Activated CD4-positive, alpha-beta T cell treated with anti-CD3 and anti-CD28 coated beads for 24 hours (primary cell): ENCODE results near the gene OCA2.

Source experiments
- DNase-seq, 2 donors: peaks; one replicate each; pipeline ENCODE4 v3.0.0-alpha.2; 2020; ENCODE audit warnings: low read depth in 2 of 2

The OCA2 gene

DNA sequence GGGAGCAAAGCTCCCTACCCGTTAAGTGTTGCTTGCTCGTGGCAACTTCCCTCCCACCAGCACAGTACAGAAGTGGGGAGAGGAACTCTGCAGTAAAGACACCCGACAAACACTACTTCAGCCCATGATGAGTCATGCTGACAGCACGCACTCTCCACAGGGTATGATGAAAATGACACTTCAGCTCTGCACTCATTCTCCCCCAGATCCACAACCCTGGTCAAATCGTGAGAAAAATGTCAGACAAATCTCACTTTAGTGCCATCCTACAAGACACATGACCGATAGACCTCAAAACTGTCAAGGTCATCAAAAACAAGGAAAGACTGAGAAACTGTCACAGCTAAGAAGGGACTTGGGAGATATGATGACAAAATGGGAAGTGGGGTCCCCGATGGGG, 278.9 kb downstream of the OCA2 start:
- DNase-seq = no peak

DNA sequence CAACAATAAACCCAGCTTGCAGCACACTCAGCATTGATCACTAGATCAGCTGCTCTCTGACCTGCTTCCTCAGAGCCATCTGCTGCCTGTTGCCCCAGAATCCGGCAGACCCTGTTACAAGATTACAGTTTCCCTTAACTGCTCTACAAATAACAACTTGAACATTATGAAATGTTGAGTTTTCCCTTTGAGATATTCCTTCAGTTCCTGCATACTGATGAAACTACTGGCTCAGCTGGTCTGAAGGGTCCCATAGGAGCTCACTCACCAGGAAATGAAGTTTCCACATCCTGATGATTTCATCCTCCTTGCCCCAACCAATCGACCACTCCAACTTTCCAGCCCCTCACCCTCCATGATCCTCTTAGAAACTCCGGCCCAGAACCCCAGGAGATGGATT, 281.9 kb downstream of the OCA2 start:
- no peak for DNase-seq

DNA sequence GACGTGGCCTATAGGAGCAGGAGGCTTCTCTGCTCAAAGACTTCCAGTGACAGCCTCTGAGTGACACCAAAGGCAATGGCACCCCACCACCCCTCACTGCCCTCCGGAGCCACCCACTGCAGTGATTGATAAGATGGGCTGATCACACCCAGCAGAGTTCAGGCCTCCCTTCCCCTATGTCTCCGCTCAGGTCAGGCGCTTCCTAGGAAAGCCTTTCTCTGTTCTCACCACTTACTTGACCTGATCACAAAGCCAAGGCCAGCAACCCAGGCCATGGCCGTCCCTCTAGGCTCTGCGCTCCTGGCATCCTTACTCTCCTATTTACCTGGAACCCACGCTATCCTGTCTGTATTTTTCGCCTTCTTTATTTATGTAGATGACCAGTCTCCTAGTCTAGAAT, 282.3 kb downstream of the OCA2 start:
- DNase-seq = no peak

DNA sequence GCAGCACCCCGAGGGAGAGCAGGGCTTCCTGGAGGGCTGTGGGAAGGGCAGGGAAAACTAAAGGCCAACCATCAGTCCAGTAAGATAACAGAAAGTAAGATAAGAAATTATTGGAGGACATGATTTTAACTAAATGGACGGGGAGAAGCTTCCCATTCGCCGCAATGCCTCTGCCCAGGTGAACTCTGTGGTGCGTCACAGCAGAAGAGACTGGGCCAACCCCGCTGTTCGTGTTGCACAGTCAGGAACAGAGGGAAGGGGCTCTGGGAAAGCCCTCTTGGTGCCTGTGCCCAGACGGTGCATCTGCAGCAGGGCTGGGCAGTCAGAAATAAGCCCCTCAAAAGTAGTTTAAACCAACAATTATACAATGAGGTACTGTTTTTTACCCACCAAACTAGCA, 284.1 kb downstream of the OCA2 start:
- no peak for DNase-seq

DNA sequence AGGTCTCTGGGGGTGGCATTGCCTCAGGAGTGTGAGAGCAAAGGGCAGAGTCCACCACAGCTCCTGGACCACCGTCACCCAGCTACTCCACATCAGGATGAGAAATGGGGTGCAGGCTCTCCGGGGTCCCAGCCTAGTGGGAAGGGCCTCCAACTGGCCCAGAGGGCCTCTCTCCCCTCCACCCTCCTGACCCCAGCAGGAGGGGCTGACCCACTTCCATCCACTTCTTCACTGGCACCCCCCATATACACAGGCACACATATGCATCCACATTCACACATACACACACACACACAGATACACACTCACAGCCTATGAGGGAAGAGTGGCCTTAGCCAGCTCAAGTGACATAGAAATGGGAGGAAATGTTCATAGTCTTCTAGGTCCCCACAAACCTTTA, 286.0 kb downstream of the OCA2 start:
- DNase-seq = no peak

DNA sequence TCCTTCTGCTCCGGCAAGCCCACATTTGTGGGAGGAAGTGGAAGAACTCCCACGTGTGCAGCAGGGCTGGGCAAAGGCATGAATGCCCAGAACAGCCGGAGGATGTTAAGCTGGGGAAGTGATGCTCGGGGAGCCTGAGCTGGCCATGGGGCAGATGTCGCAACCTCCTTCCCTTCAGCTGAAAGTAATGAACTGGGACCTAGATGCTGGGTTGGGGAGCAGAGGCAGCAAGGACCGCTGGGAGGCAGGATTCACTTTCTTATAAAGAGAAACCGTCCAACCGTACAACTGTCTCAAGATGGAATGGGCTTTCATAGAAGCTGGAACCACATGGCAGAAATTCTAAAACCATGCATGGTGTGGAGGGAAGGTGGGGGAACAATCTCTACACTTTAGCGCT, 290.9 kb downstream of the OCA2 start:
- DNase-seq = no peak

DNA sequence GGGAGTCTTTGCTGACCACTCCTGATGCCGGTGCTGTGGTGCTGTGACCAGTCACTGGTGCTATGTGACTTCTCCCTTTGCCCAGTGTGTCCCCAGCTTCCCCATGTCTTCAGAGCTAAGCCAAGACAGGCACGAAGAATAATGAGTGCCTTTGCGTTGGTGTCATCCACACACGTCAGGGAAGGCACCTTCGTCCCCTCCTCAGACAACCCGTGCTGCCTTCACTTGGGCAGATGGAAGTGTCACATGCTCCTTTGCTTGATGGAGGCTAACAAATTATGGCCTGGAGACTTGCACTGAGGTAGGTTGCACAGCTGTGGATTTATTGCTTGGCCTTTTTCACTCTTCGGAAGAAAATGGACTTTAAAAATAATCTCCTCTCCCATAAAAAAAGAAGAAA, 291.8 kb downstream of the OCA2 start:
- DNase-seq = no peak

DNA sequence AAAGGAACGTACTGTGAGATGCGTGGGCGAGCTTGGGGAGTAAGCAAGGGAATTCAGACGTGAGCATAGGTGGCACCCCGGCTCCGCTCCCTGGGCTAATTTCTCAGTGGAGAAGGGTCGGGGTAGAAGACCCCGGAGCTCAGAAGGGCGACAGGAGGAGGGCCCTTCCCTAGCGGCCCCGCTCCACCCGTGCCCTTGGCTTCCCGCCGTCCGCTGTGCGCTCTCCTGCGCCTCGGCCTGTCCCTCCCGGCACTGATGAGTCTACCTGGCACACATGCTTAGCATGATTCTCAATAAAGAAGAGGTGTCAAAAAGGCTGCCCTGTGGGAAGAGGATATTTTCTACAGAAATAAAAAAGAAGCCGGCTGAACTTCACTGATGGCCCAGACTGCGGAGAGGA, 292.7 kb downstream of the OCA2 start:
- DNase-seq = no peak

DNA sequence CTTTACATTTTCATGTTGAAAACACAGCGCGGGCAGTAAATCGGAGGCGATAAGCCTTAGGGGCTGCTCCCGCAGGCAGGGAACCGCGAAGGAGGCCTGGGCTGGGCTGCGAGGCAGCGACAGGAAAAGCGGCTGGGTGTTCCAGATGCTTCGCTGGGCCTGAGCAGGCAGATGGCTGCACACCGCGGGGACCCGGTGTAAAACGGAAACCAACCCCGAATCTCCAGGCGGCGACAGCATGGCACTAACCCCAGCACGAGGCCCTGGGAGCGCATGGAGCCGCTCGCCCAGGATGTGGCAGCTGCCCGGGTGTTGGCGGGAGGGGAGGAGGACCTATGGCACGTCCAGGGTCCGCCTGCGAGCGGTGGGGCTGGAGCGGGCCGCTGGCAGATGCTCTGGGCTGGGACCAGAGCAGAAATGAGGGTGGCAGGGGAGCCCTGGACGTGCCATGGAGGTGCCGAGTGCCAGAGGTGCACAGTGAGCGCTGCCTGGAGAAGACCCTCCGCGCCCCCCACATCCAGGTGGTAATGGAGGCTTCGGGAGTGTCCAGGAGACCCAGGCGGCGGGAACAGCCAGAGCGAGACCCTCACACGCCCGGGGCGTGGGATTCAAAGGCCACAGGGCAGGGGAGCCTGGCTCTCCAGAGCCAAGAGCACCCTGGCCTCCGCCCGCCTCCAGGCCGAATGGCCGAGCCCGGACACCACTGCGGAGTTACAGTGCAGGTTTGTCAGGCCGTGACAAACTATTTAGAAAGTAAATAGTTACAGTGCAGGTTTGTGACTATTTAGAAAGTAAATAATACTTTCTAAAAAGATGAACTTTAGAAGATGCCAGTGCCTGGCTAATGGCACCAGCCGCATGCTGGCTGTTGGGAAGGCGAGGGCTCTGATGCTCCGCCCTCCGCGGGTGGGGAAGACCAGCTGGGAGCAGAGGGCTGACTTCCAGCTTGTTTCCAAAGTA, 293.6 kb downstream of the OCA2 start:
- DNase-seq = no peak

DNA sequence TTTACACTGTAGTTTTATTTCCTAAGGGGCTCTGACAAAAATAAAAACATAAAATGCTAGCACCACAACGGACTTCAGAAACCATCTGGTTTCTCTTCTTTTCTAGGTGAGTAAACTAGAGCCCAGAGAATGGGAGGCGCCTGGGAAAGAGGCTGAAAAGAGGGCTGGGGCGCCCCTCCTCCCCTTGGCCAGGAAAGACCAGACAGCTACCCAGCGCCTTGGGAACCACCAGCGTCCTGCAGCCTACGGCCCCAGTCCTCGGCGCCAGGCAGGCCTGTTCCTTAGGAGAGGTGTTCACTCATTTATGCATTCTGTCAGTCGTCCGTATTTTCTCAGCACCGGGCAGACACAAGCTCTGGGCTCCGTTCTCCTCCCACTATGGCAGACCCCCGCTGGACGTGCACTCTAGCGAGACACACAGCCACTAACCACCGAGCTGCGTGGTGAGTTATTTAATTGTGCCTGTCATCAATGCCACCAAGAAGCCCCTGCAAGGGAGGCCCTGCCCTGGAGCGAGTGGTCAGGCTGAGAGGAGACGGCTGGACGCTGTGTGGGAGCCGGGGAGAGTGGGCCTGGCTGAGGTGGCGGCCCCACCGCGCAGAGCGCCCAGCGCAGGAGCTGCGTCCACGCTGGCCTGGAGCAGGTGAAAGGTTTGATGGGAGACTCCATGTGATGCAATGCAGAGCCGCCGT, 294.4 kb downstream of the OCA2 start:
- DNase-seq = no peak

DNA sequence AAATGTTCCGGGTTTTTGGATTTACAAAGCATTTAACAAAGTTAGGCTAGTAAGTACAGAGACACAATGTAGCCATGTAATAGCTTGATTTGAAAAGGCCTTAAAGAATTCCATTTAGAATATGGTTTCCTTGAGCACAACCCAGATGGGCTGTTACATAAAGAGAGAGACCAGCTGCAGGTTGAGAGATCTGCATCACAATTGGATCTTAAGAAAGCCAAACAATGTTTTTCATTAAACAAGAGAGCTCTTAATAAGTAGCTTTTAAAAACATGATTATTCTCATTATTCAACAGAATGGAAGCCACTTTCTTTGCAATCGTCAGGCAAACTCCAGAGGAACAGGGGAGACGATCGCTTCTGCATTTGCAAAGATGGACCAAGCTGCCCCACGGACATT, 300.3 kb downstream of the OCA2 start:
- no peak for DNase-seq

DNA sequence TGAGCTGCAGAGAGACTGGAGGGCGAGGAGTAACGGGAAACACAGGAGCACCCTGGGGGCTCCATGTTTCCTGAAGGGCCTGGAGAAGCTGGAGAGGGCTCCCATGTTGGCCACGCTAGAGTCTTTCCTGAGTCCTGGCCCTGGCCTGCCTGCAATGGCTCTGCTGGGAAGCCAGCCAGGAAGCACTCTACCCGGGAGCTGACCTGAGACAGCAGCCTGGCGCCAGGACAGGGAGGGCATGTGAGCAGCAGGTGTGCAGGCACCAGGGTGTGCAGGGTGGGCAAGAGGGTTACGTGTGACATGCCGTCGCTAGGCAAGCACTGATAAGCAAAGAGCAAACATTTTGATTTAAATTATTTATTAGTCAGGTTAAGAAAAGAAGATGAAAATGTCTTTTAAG, 301.4 kb downstream of the OCA2 start:
- no peak for DNase-seq

DNA sequence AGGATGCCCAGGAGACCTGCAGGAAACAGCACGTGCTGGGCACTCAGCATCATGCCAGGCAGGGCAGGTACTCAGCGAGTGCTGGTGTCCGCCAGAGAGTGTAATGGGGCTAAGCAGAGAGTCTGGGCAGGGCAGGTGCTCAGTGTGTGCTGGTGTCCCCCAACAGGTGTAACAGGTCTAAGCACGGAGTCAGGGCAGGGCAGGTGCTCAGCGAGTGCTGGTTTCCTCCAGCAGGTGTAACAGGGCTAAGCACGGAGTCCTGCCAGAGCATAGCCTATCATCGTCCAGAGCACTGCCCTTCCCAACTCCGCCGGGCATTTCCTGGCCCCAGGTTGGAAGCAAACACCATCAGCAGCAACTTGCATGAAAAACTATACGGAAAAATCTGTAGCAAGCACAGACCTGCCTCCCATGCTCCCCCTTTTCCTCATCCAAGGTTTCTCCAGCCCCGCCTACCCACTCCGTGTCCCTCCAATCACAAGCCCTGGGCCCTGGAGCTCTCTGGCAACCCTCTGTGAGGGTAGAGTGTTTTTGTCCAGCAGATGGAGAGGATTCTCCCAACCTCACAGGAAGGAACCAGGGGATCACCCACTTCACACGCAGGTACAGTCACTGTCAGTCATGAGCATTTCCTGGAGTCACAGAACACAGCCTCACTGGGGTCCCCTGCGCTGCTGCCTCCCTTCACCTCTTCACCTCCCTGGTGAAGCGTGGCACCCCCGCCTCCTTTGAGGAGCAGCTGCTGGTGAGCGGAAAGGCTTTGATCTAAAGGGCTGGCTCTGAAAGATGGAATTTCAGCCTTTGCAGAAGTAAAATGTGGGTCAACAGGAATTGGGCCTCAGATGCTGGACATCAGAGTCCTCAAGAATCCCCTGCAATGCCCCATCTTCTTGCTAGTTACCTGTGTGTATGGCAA, 302.5 kb downstream of the OCA2 start:
- no peak for DNase-seq

DNA sequence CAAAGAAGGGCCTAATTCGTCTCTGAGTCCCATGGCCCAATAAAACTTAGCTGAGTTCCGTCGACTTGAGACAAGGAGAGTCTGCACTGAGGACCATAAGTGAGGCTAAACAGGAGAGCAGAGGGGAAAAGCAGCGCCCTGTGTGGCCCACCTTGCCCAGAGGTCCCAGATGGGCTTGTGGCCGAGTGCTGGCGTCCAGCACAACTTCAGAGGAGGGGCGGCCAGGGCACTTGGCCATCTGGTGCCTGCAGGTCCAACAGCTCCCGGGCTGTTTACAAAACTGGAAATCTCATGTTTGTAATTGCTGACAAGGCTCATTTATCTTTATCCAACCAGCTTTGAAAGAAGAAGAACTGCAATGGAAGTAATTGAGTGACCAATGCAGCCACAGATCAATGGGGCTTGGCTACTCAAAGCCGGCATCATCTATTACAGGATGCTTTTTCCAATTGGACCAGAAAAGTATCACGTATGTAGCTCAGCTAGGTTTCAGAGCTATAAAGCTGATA, 306.3 kb downstream of the OCA2 start:
- DNase-seq = no peak

DNA sequence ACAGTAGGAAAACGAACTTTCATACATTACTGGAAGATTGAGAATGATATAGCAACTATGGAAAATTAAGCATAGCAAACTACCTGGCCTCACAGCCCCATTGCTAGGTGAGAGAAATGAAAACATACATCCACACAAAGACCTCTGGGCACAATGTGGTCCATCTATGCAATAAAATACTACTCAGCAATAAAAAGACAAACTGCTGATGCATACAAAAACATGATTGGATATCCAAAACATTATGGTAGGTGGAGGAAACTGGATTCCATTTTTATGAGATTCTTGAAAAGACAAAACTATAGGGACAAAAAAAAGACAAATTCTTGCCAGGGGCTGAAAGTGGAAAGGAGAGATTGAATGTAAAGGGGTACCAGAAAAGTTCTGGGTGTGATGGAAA, 308.8 kb downstream of the OCA2 start:
- no peak for DNase-seq

DNA sequence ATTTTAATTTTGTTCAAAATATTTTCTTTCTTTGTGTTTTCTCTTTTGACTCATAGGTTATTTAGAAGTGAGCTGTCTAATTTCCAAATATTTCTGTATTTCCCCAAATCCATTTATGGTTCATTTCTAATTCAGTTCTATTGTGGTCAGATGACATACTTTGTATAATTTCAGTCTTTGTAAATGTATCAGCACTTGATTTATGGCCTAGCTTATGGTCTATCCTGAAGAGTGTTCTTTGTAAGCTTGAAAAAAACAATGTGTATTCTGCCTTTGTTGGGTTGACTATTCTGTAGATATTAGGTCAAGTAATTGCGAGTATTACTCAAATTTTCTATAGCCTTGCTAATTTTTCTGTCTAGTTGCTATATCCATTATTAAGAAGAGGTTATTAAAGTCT, 311.2 kb downstream of the OCA2 start:
- DNase-seq = no peak

DNA sequence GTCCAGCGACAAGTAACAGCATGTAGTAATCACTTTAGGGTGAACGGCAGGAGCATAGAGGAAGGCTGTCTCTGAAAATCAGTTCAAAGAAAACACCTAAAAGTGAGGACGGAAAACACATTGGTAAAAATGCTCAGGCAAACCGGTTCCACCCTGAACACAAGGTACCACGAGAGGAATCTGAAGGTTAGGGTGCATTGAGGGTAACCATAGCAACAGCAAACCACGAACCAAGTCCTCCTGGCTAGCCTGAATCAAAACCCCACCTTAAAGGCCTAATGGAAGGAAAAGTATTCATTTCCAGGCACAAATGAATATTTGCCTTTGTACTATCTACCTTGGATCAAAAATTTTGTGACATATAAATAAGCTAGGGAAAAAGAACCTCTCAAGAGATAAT, 315.0 kb downstream of the OCA2 start:
- no peak for DNase-seq

DNA sequence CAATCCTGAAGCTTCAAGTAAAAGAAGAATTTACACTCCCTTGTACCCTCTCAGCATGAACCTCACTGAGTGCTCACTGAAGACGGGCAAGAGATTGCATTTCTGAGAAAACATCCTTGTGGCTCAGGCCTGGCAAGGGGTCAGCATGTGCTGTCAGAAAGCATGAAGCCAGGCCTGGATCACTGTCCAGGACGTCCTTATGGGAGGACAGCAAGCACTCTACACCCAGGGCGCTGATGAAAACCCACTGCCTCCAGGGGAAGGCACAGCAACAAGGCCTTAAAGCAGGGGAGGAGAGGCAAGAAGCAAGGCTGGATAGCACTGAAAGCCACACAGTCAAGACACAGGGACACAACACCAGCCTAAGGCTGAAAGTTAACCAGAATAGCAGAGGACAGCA, 315.4 kb downstream of the OCA2 start:
- DNase-seq = no peak

DNA sequence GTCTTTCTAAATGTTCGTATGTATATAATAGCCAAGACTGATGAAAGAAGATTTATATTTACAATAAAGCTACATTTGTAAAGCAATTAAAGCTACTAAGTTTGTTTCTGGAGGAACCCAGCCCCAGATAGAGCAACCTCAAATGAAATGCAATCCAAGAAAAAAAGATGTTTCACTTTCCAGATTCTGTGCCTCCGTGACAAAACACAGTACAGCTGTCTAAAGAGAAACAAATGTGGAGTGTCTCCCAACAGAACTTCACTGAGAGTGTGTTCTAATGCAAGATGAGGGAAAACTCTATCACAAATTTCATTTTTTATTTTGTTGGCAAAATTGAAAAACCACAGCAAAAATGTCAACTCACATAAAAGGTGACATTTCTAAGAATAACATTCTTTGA, 317.0 kb downstream of the OCA2 start:
- DNase-seq = no peak

DNA sequence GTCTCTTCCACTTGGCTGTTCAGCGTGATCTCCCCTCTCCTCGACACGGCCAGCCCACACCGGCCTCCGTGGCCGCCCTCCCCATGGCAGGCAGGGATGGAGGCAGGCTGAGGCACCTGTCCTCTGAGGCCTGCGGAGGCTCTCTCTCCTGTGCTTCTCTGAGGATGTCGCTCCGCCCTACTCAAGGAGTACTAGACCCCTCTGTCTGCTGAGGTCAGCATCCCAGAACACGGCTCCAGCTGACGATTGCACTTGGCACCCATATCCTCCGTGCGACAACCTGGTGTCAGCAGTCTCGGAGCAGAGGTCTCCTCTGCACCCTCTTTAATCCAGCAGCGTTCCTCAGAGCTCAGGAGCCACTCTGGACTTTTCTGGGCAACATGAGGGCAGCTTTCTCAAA, 322.6 kb downstream of the OCA2 start:
- DNase-seq = no peak

DNA sequence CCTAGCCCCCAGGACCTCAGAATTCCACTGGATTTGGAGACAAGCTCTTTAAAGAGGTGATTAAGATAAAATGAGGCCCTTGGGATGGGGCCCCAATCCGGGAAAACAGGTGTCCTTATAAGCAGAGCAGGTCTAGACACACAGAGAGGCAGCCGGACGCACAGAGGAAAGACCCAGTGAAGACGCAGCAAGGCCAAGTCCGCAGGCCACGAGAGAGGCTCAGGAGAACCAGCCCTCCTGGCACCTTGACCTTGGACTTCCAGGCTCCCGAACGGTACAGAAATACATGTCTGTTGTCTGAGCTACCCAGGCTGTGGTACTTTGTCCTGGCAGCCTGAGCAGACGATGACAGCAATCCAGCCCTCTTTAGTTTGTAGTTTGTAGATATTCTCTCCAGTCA, 324.5 kb downstream of the OCA2 start:
- no peak for DNase-seq

DNA sequence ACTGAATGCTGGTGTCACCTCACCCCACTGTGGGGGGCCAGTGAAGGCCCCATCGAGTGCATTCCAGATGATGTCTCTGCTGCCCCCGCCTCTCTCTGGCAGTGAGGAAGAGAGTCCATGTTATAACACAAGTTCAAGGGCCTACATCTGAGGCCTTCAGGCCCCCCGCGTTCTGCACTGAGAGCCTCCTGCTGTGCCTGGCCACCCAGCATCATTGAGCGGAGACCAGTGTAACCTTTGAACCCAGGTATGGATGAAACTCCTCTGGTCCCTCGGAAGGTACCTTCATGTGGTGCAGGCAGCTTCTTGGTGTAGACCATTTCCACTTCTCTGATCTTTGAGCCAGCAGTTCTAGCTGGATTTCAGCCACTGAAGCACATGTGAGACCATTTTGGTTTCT, 324.9 kb downstream of the OCA2 start:
- DNase-seq = no peak
